ENCODE data around the gene C22orf15.

Gene C22orf15

GRCh38 chr22:23772649-23773473 is 10.1 kb downstream of the C22orf15 start, which contains the start of gene MMP11:
MMP11 (plus strand) TSS chr22:23772849; CDS start chr22:23772871, 22 bp downstream.
- in situ Hi-C loops (cut with MboI; ENCODE audit: low sequenced_read_pairs) = no loop called here

- in situ Hi-C loops (cut with MboI; ENCODE audit: low sequenced_read_pairs) = no loop called here
These were observed 10.8 kb downstream of the C22orf15 start for GRCh38 chr22:23773483-23774113.

- in situ Hi-C loops (cut with MboI; ENCODE audit: low sequenced_read_pairs) = no loop called here
These were observed 11.5 kb downstream of the C22orf15 start for GRCh38 chr22:23774114-23774921.

- in situ Hi-C loops (cut with MboI; ENCODE audit: low sequenced_read_pairs) = no loop called here
These were observed 12.2 kb downstream of the C22orf15 start for GRCh38 chr22:23774922-23775436.

- in situ Hi-C loops (cut with MboI; ENCODE audit: low sequenced_read_pairs) = no loop called here
These were observed 13.1 kb downstream of the C22orf15 start for GRCh38 chr22:23775779-23776375.

GRCh38 chr22:23777776-23778576 is 15.2 kb downstream of the C22orf15 start:
- in situ Hi-C loops (cut with MboI; ENCODE audit: low sequenced_read_pairs) = no loop called here

- in situ Hi-C loops (cut with MboI; ENCODE audit: low sequenced_read_pairs) = no loop called here
These were observed 15.7 kb downstream of the C22orf15 start for GRCh38 chr22:23778577-23778900.

GRCh38 chr22:23779083-23779482 is 16.3 kb downstream of the C22orf15 start:
- in situ Hi-C loops (cut with MboI; ENCODE audit: low sequenced_read_pairs) = no loop called here

- in situ Hi-C loops (cut with MboI; ENCODE audit: low sequenced_read_pairs) = no loop called here
These were observed 16.9 kb downstream of the C22orf15 start for GRCh38 chr22:23779731-23780130.

GRCh38 chr22:23780146-23780748 is 17.5 kb downstream of the C22orf15 start:
- in situ Hi-C loops (cut with MboI; ENCODE audit: low sequenced_read_pairs) = no loop called here

- in situ Hi-C loops (cut with MboI; ENCODE audit: low sequenced_read_pairs) = no loop called here
These were observed 18.3 kb downstream of the C22orf15 start for GRCh38 chr22:23781065-23781464.

- in situ Hi-C loops (cut with MboI; ENCODE audit: low sequenced_read_pairs) = no loop called here
These were observed 18.9 kb downstream of the C22orf15 start for GRCh38 chr22:23781511-23782183.

- in situ Hi-C loops (cut with MboI; ENCODE audit: low sequenced_read_pairs) = no loop called here
These were observed 19.5 kb downstream of the C22orf15 start for GRCh38 chr22:23782252-23782651.

GRCh38 chr22:23782703-23783102 is 19.9 kb downstream of the C22orf15 start:
- in situ Hi-C loops (cut with MboI; ENCODE audit: low sequenced_read_pairs) = no loop called here

GRCh38 chr22:23783265-23784150 is 20.7 kb downstream of the C22orf15 start:
- in situ Hi-C loops (cut with MboI; ENCODE audit: low sequenced_read_pairs) = no loop called here

- in situ Hi-C loops (cut with MboI; ENCODE audit: low sequenced_read_pairs) = no loop called here
These were observed 21.5 kb downstream of the C22orf15 start for GRCh38 chr22:23784215-23784732.

- in situ Hi-C loops (cut with MboI; ENCODE audit: low sequenced_read_pairs) = no loop called here
These were observed 23.5 kb downstream of the C22orf15 start for GRCh38 chr22:23786261-23786710.
